SK-N-SH (cell line): Measurements from ENCODE around the gene LIMA1.

ENCODE experiments used
- CTCF ChIP-seq: fragments of 200-600 bp; sonication (generic); IDR thresholded peaks from 2 replicates; pipeline ENCODE4 v1.6.1; 2017; ENCODE audit warnings: antibody characterized with exemption, mild to moderate bottlenecking, moderate library complexity
- EP300 ChIP-seq, 2 experiments: IDR thresholded peaks; 2 replicates each; pipeline versions ENCODE4 v1.4.0 to v1.6.1; 2012; ENCODE audit warnings: borderline replicate concordance in 1 of 2, low read depth in 1 of 2, low read length in 1 of 2
- GABPA ChIP-seq: IDR thresholded peaks from 2 replicates; pipeline ENCODE4 v1.4.0; 2012; ENCODE audit warnings: low read depth, mild to moderate bottlenecking
- NFIC ChIP-seq: IDR thresholded peaks from 2 replicates; pipeline ENCODE4 v1.4.0; 2012; ENCODE audit warnings: borderline replicate concordance
- PBX3 ChIP-seq: IDR thresholded peaks from 2 replicates; pipeline ENCODE4; 2012
- POLR2AphosphoS5 ChIP-seq: IDR thresholded peaks from 2 replicates; pipeline ENCODE4 v1.6.1; 2012; ENCODE audit warnings: low read depth, low read length
- RCOR1 ChIP-seq: fragments of 150-350 bp; IDR thresholded peaks from 2 replicates; pipeline ENCODE4 v1.6.1; 2017; ENCODE audit warnings: antibody characterized with exemption, low read length
- REST ChIP-seq: IDR thresholded peaks from 2 replicates; pipeline ENCODE4 v1.6.1; 2012; ENCODE audit warnings: mild to moderate bottlenecking, low read depth, low read length, moderate library complexity
- RFX5 ChIP-seq: IDR thresholded peaks from 2 replicates; pipeline ENCODE4 v1.6.1; 2012; ENCODE audit warnings: mild to moderate bottlenecking, improper control_type of control experiment, low read length
- SMC3 ChIP-seq: IDR thresholded peaks from 2 replicates; pipeline ENCODE4 v1.6.1; 2012; ENCODE audit warnings: low read depth, low read length, improper control_type of control experiment
- TAF1 ChIP-seq: IDR thresholded peaks from 2 replicates; pipeline ENCODE4 v1.6.1; 2012; ENCODE audit warnings: low read depth, mild to moderate bottlenecking, low read length, moderate library complexity, borderline replicate concordance
- TCF12 ChIP-seq: IDR thresholded peaks from 2 replicates; pipeline ENCODE4 v1.4.0; 2012
- TEAD4 ChIP-seq: IDR thresholded peaks from 2 replicates; pipeline ENCODE4 v1.4.0; 2012; ENCODE audit warnings: mild to moderate bottlenecking, borderline replicate concordance; ENCODE audit not compliant: insufficient read depth
- ZBTB33 ChIP-seq: IDR thresholded peaks from 2 replicates; pipeline ENCODE4 v1.4.0; 2012; ENCODE audit warnings: low read depth, borderline replicate concordance

- TF ChIP-seq POLR2AphosphoS5 (no peak), TAF1 (no peak), CTCF (no peak), SMC3 (no peak), PBX3 (no peak), ZBTB33 (no peak), REST (no peak), RFX5 (no peak), RCOR1 (no peak), TCF12 (no peak), GABPA (no peak), EP300 (IDR thresholded peaks at IDR 0.05; ENCODE audit: borderline replicate concordance in 1 of 2, low read depth in 1 of 2, low read length in 1 of 2) (no peak), TEAD4 (no peak), NFIC (no peak)
Observed at GRCh38 chr12:50285253-50285652, 1.9 kb upstream of the LIMA1 start.
